Activated naive CD8-positive, alpha-beta T cell treated with anti-CD3 and anti-CD28 coated beads, Interleukin-2, amount 10 ng/mL, durations not matched to agents 7 days and 5 days (primary cell): ENCODE measurements around the gene LTBP2. TPM values are rescaled to one million over a fixed set of nuclear protein-coding genes. Genes with fewer than 3 reads are reported as not detected.

Source experiments
- ATAC-seq: fragments of 150-1000 bp; cut with Tn5 transposase; one replicate; pipeline ENCODE4 v1.10.0; 2021; ENCODE audit warnings: low read depth, moderate library complexity
- POLR2A ChIA-PET: fragments of 350-600 bp; sonication (Branson Sonifier 250); formaldehyde crosslinking; loops from one replicate; lab custom pipeline; 2021; ENCODE audit warnings: antibody characterized with exemption; lab: Charles Lee
- DNase-seq: peaks from one replicate; pipeline ENCODE4 v3.0.0; 2021
- H3K27ac Mint-ChIP-seq: one replicate; pipeline ENCODE4 v1.8.0; 2022; ENCODE audit warnings: mild to moderate bottlenecking, mixed read lengths
- H3K27me3 Mint-ChIP-seq: one replicate; pipeline ENCODE4 v1.8.0; 2022; ENCODE audit warnings: mild to moderate bottlenecking, moderate library complexity, mixed read lengths
- H3K36me3 Mint-ChIP-seq: one replicate; pipeline ENCODE4 v1.8.0; 2021; ENCODE audit warnings: mild to moderate bottlenecking, mixed read lengths
- H3K4me1 Mint-ChIP-seq: one replicate; pipeline ENCODE4 v1.8.0; 2021; ENCODE audit warnings: mixed read lengths
- H3K4me3 Mint-ChIP-seq: one replicate; pipeline ENCODE4 v1.8.0; 2022; ENCODE audit warnings: mild to moderate bottlenecking, moderate library complexity, mixed read lengths
- H3K9me3 Mint-ChIP-seq: one replicate; pipeline ENCODE4 v1.8.0; 2021; ENCODE audit warnings: mixed read lengths
- total RNA-seq, 2 experiments: library from RNA; stranded (reverse); gene quantifications; one replicate each; pipeline ENCODE4 v1.2.3, GENCODE V29; 2021

The LTBP2 gene
- total RNA-seq, 2 experiments from 2014 or later: 0.28 to 1.1 TPM

- Mint-ChIP-seq H3K36me3 (no peaks in the 10 kb centered on the region), H3K9me3 (no peaks in the 10 kb centered on the region), H3K27me3 (peaks cover 16% of the 10 kb centered on the region), H3K4me1 (peaks cover 2% of the 10 kb centered on the region), H3K27ac (no peak overlapping the region), H3K4me3 (no peak overlapping the region)
- ATAC-seq: no peak
- DNase-seq: no peak
- POLR2A ChIA-PET: no interaction called here
Observed at GRCh38 chr14:74630881-74631690, 19.0 kb upstream of the LTBP2 start.

GRCh38 chr14:74628418-74628817, 16.4 kb upstream of the LTBP2 start:
- Mint-ChIP-seq H3K4me3 (no peak overlapping the region), H3K27me3 (peaks cover 16% of the 10 kb centered on the region), H3K27ac (no peak overlapping the region), H3K36me3 (no peaks in the 10 kb centered on the region), H3K4me1 (peaks cover 2% of the 10 kb centered on the region), H3K9me3 (no peaks in the 10 kb centered on the region)
- POLR2A ChIA-PET: interaction anchor here (0.6 kb wide), 1 partner anchor 10 kb away, joined by 3 read pairs; no protein-coding TSS in a partner anchor
- no peak for ATAC-seq
- DNase-seq: no peak

- no peaks in the 10 kb centered on the region for H3K9me3 Mint-ChIP-seq
- H3K36me3 Mint-ChIP-seq: no peaks in the 10 kb centered on the region
- H3K27me3 Mint-ChIP-seq: peaks cover 23% of the 10 kb centered on the region
- H3K4me1 Mint-ChIP-seq: peaks cover 2% of the 10 kb centered on the region
- no peak overlapping the region for H3K27ac Mint-ChIP-seq
- DNase-seq (no peak), ATAC-seq (no peak)
- POLR2A ChIA-PET: no interaction called here
- no peak overlapping the region for H3K4me3 Mint-ChIP-seq
Observed at GRCh38 chr14:74627076-74627475, 15.0 kb upstream of the LTBP2 start.

GRCh38 chr14:74622257-74622656, 10.2 kb upstream of the LTBP2 start:
- H3K4me1 Mint-ChIP-seq: peaks cover 35% of the 10 kb centered on the region
- no peak for ATAC-seq
- POLR2A ChIA-PET: no interaction called here
- H3K36me3 Mint-ChIP-seq: no peaks in the 10 kb centered on the region
- no peak for DNase-seq
- no peaks in the 10 kb centered on the region for H3K9me3 Mint-ChIP-seq
- H3K4me3 Mint-ChIP-seq: no peak overlapping the region
- H3K27me3 Mint-ChIP-seq: peaks cover 16% of the 10 kb centered on the region
- no peak overlapping the region for H3K27ac Mint-ChIP-seq

GRCh38 chr14:74621556-74621955, 9.5 kb upstream of the LTBP2 start:
- H3K36me3 Mint-ChIP-seq: no peaks in the 10 kb centered on the region
- H3K9me3 Mint-ChIP-seq: no peaks in the 10 kb centered on the region
- no peak for DNase-seq
- no peak for ATAC-seq
- peaks cover 14% of the 10 kb centered on the region for H3K27me3 Mint-ChIP-seq
- H3K4me1 Mint-ChIP-seq: peaks cover 33% of the 10 kb centered on the region
- POLR2A ChIA-PET: interaction anchor here (0.6 kb wide), 1 partner anchor 76 kb away, joined by 3 read pairs; no protein-coding TSS in a partner anchor
- no peak overlapping the region for H3K27ac Mint-ChIP-seq
- H3K4me3 Mint-ChIP-seq: no peak overlapping the region

GRCh38 chr14:74620923-74621322, 8.9 kb upstream of the LTBP2 start:
- DNase-seq: no peak
- peaks cover 17% of the 10 kb centered on the region for H3K27me3 Mint-ChIP-seq
- ATAC-seq: no peak
- H3K4me1 Mint-ChIP-seq: peaks cover 36% of the 10 kb centered on the region
- H3K9me3 Mint-ChIP-seq: no peaks in the 10 kb centered on the region
- peak overlapping the region; percentile 56 for H3K27ac Mint-ChIP-seq
- POLR2A ChIA-PET: interaction anchor here (0.6 to 1.5 kb wide), 2 partner anchors 9 to 76 kb away, joined by 3 read pairs; no protein-coding TSS in a partner anchor
- H3K36me3 Mint-ChIP-seq: no peaks in the 10 kb centered on the region
- H3K4me3 Mint-ChIP-seq: no peak overlapping the region

GRCh38 chr14:74620497-74620921, 8.5 kb upstream of the LTBP2 start:
- H3K4me3 Mint-ChIP-seq: peak overlapping the region; percentile 23
- peaks cover 38% of the 10 kb centered on the region for H3K4me1 Mint-ChIP-seq
- no peaks in the 10 kb centered on the region for H3K36me3 Mint-ChIP-seq
- peak; percentile 37 for ATAC-seq
- H3K9me3 Mint-ChIP-seq: no peaks in the 10 kb centered on the region
- peak overlapping the region; percentile 67 for H3K27ac Mint-ChIP-seq
- POLR2A ChIA-PET: interaction anchor here (0.7 to 1.5 kb wide), 3 partner anchors 9 to 84 kb away, joined by 3 read pairs; no protein-coding TSS in a partner anchor
- peaks cover 15% of the 10 kb centered on the region for H3K27me3 Mint-ChIP-seq
- no peak for DNase-seq

GRCh38 chr14:74619672-74620131, 7.7 kb upstream of the LTBP2 start:
- H3K27ac Mint-ChIP-seq: peak overlapping the region; percentile 67
- POLR2A ChIA-PET: interaction anchor here (0.6 to 2.7 kb wide), 7 partner anchors 8 to 519 kb away, joined by 3 to 8 read pairs (median 5); partner anchors contain the start of gene YLPM1
- H3K36me3 Mint-ChIP-seq: no peaks in the 10 kb centered on the region
- H3K4me1 Mint-ChIP-seq: peaks cover 43% of the 10 kb centered on the region
- no peak for DNase-seq
- H3K27me3 Mint-ChIP-seq: peaks cover 23% of the 10 kb centered on the region
- H3K9me3 Mint-ChIP-seq: no peaks in the 10 kb centered on the region
- no peak for ATAC-seq
- peak overlapping the region; percentile 23 for H3K4me3 Mint-ChIP-seq

- POLR2A ChIA-PET: interaction anchor here (0.5 to 2.7 kb wide), 11 partner anchors 10 to 451 kb away, joined by 3 to 8 read pairs (median 3); partner anchors contain the start of genes YLPM1 and ZC2HC1C
- Mint-ChIP-seq H3K27me3 (peaks cover 34% of the 10 kb centered on the region), H3K27ac (peak overlapping the region; percentile 86), H3K4me1 (peaks cover 46% of the 10 kb centered on the region), H3K9me3 (no peaks in the 10 kb centered on the region), H3K36me3 (no peaks in the 10 kb centered on the region), H3K4me3 (peak overlapping the region; percentile 67)
- ATAC-seq (peak; percentile 87), DNase-seq (peak; percentile 74)
Observed at GRCh38 chr14:74618078-74618952, 6.3 kb upstream of the LTBP2 start.

GRCh38 chr14:74616996-74617700, 5.1 kb upstream of the LTBP2 start:
- no peak overlapping the region for H3K4me3 Mint-ChIP-seq
- ATAC-seq: no peak

GRCh38 chr14:74616507-74616906, 4.5 kb upstream of the LTBP2 start:
- no peak for DNase-seq
- ATAC-seq: no peak
- Mint-ChIP-seq H3K9me3 (no peaks in the 10 kb centered on the region), H3K4me3 (no peak overlapping the region), H3K27ac (no peak overlapping the region), H3K36me3 (no peaks in the 10 kb centered on the region), H3K27me3 (peaks cover 30% of the 10 kb centered on the region), H3K4me1 (peaks cover 46% of the 10 kb centered on the region)
- POLR2A ChIA-PET: interaction anchor here (1.0 kb wide), 1 partner anchor 147 kb away, joined by 5 read pairs; no protein-coding TSS in a partner anchor

More at GRCh38 chr14:74616996-74617700, 5.1 kb upstream of the LTBP2 start:
- Mint-ChIP-seq H3K4me1 (peaks cover 46% of the 10 kb centered on the region), H3K36me3 (no peaks in the 10 kb centered on the region), H3K27me3 (peaks cover 28% of the 10 kb centered on the region), H3K27ac (peak overlapping the region; percentile 86), H3K9me3 (no peaks in the 10 kb centered on the region)
- DNase-seq: no peak
- POLR2A ChIA-PET: interaction anchor here (1.0 to 2.7 kb wide), 3 partner anchors 43 to 452 kb away, joined by 3 to 8 read pairs (median 5); partner anchors contain the start of gene ZC2HC1C

GRCh38 chr14:74615735-74616134, 3.7 kb upstream of the LTBP2 start:
- Mint-ChIP-seq H3K9me3 (no peaks in the 10 kb centered on the region), H3K4me1 (peaks cover 44% of the 10 kb centered on the region), H3K4me3 (no peak overlapping the region), H3K36me3 (no peaks in the 10 kb centered on the region), H3K27me3 (peaks cover 34% of the 10 kb centered on the region), H3K27ac (peak overlapping the region; percentile 27)
- DNase-seq (no peak), ATAC-seq (no peak)
- POLR2A ChIA-PET: no interaction called here
